Measurements from ENCODE around the gene CTDP1. TPM values are rescaled to one million over a fixed set of nuclear protein-coding genes. Genes with fewer than 3 reads are reported as not detected.

The CTDP1 gene
- total and polyA plus RNA-seq, 4 donors, result 2.7 to 13.9 (median 10.5) TPM

DNA sequence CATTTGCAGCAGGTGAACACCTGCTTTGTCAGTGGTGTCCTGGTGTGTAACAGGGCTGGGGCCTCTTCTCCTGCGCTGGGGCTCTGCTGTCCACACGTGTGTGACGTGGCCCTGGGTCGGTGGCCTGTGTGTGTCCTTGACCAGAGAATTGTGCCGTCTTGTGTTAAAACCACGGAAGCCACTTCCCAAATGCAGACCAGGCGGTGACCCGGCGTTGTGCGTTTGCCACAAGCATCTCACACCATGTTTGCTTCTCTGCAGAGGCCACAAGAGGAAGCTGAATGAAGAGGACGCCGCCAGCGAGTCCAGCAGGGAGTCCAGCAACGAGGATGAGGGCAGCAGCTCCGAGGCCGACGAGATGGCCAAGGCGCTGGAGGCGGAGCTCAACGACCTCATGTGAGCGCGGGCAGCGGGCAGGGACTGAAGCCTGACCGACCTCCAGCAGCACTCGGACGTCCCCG is 73.8 kb downstream of the CTDP1 start:
- no peaks in the 10 kb centered on the region for H3K9me3 ChIP-seq (ENCODE audit: control insufficient read depth in 4 of 4, low read length in 3 of 4)
- H3K9ac ChIP-seq (ENCODE audit: low read depth in 1 of 2, low read length in 2 of 2), result no peak overlapping the region
- 92% methylated on average over 27 of the region's 27 CpGs for WGBS
- no peak for DNase-seq (ENCODE audit: low spot score)
- peaks cover 3 to 24% (median 13%) of the 10 kb centered on the region in 4 donors for H3K36me3 ChIP-seq (ENCODE audit: control insufficient read depth in 4 of 4, insufficient read depth in 3 of 4, low read depth in 1 of 4, low read length in 3 of 4)
- no peaks in the 10 kb centered on the region for H3K27me3 ChIP-seq (ENCODE audit: control insufficient read depth in 4 of 4, insufficient read depth in 4 of 4, low read length in 3 of 4)
- no peak for TF ChIP-seq JUND (IDR thresholded peaks at IDR 0.05)
- TF ChIP-seq FOXA1 (IDR thresholded peaks at IDR 0.05), result no peak
- TF ChIP-seq, protein P1, sequence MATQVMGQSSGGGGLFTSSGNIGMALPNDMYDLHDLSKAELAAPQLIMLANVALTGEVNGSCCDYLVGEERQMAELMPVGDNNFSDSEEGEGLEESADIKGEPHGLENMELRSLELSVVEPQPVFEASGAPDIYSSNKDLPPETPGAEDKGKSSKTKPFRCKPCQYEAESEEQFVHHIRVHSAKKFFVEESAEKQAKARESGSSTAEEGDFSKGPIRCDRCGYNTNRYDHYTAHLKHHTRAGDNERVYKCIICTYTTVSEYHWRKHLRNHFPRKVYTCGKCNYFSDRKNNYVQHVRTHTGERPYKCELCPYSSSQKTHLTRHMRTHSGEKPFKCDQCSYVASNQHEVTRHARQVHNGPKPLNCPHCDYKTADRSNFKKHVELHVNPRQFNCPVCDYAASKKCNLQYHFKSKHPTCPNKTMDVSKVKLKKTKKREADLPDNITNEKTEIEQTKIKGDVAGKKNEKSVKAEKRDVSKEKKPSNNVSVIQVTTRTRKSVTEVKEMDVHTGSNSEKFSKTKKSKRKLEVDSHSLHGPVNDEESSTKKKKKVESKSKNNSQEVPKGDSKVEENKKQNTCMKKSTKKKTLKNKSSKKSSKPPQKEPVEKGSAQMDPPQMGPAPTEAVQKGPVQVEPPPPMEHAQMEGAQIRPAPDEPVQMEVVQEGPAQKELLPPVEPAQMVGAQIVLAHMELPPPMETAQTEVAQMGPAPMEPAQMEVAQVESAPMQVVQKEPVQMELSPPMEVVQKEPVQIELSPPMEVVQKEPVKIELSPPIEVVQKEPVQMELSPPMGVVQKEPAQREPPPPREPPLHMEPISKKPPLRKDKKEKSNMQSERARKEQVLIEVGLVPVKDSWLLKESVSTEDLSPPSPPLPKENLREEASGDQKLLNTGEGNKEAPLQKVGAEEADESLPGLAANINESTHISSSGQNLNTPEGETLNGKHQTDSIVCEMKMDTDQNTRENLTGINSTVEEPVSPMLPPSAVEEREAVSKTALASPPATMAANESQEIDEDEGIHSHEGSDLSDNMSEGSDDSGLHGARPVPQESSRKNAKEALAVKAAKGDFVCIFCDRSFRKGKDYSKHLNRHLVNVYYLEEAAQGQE (IDR thresholded peaks at IDR 0.05), result no peak
- no peak for TF ChIP-seq NR2F2 (IDR thresholded peaks at IDR 0.05)
- TF ChIP-seq, protein P2, sequence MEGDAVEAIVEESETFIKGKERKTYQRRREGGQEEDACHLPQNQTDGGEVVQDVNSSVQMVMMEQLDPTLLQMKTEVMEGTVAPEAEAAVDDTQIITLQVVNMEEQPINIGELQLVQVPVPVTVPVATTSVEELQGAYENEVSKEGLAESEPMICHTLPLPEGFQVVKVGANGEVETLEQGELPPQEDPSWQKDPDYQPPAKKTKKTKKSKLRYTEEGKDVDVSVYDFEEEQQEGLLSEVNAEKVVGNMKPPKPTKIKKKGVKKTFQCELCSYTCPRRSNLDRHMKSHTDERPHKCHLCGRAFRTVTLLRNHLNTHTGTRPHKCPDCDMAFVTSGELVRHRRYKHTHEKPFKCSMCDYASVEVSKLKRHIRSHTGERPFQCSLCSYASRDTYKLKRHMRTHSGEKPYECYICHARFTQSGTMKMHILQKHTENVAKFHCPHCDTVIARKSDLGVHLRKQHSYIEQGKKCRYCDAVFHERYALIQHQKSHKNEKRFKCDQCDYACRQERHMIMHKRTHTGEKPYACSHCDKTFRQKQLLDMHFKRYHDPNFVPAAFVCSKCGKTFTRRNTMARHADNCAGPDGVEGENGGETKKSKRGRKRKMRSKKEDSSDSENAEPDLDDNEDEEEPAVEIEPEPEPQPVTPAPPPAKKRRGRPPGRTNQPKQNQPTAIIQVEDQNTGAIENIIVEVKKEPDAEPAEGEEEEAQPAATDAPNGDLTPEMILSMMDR (IDR thresholded peaks at IDR 0.05; ENCODE audit: low read depth, low read length, missing input control), result no peak
- TF ChIP-seq, protein P3, sequence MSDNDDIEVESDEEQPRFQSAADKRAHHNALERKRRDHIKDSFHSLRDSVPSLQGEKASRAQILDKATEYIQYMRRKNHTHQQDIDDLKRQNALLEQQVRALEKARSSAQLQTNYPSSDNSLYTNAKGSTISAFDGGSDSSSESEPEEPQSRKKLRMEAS (IDR thresholded peaks at IDR 0.05), result no peak
- TF ChIP-seq YY1 (IDR thresholded peaks at IDR 0.05), result no peak
- no peak overlapping the region for H3K4me3 ChIP-seq (ENCODE audit: low read depth in 1 of 3, low read length in 3 of 3)
- no peak overlapping the region for H3K27ac ChIP-seq (ENCODE audit: low read depth in 1 of 2, low read length in 2 of 2)
- H3K4me1 ChIP-seq (ENCODE audit: control insufficient read depth in 4 of 4, insufficient read depth in 4 of 4, low read length in 3 of 4), result no peaks in the 10 kb centered on the region

DNA sequence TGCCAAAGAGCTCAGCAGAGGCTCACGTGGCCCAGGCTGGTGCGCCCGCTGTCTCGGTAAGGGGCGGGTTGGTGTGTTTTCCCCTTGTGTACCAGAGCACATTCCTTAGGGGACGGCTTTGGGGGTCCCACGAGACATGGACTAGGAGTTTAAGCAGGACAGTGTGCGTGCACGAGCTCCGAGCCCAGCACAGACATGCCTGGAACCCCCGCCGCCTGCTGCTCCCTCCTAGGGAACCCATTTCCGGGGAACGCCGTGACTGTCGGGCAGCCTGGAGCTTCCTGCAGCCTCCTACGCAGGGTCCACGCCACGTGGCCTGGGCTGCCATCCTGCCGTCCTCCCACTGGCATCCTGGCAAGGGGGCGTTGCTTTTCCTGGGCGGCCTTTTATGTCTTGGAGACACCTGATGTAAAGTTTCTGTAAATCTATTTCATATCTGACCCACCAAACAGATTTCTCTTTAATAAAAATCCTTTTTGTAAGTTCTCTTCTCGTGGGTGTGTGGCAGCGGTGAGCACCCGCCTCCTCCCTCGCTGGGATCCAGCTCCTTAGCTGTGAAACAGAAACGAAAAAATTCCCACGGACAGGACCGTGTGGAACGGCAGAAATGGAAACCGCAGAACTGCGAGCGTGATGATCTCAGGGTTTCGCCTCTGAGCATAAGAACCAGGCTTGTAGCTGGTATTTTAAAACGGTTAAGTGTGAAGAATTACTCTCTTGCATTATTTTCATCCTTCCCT is 74.6 kb downstream of the CTDP1 start:
- 98% methylated on average over 35 of the region's 35 CpGs for WGBS
- no peak overlapping the region for H3K4me3 ChIP-seq (ENCODE audit: low read depth in 1 of 3, low read length in 3 of 3)
- TF ChIP-seq GABPA (IDR thresholded peaks at IDR 0.05 in 1 of 2, conservative IDR thresholded peaks at IDR 0.05 in 1 of 2), result no peak
- no peak for TF ChIP-seq RAD21 (IDR thresholded peaks at IDR 0.05)
- TF ChIP-seq, protein P4, sequence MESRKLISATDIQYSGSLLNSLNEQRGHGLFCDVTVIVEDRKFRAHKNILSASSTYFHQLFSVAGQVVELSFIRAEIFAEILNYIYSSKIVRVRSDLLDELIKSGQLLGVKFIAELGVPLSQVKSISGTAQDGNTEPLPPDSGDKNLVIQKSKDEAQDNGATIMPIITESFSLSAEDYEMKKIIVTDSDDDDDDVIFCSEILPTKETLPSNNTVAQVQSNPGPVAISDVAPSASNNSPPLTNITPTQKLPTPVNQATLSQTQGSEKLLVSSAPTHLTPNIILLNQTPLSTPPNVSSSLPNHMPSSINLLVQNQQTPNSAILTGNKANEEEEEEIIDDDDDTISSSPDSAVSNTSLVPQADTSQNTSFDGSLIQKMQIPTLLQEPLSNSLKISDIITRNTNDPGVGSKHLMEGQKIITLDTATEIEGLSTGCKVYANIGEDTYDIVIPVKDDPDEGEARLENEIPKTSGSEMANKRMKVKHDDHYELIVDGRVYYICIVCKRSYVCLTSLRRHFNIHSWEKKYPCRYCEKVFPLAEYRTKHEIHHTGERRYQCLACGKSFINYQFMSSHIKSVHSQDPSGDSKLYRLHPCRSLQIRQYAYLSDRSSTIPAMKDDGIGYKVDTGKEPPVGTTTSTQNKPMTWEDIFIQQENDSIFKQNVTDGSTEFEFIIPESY (IDR thresholded peaks at IDR 0.05), result no peak
- TF ChIP-seq, protein P3 (IDR thresholded peaks at IDR 0.05), result no peak
- TF ChIP-seq HNF4G (IDR thresholded peaks at IDR 0.05), result no peak
- no peak for TF ChIP-seq TAF1 (conservative IDR thresholded peaks at IDR 0.05)
- TF ChIP-seq EGR1 (IDR thresholded peaks at IDR 0.05; ENCODE audit: low read depth in 2 of 2), result no peak
- TF ChIP-seq NR2F2 (IDR thresholded peaks at IDR 0.05), result no peak
- TF ChIP-seq, protein P2 (IDR thresholded peaks at IDR 0.05; ENCODE audit: low read depth, low read length, missing input control), result no peak
- TF ChIP-seq SP1 (IDR thresholded peaks at IDR 0.05), result no peak
- TF ChIP-seq JUND (IDR thresholded peaks at IDR 0.05), result no peak
- no peak for TF ChIP-seq RXRA (IDR thresholded peaks at IDR 0.05)
- TF ChIP-seq, protein P1 (IDR thresholded peaks at IDR 0.05), result no peak
- TF ChIP-seq YY1 (IDR thresholded peaks at IDR 0.05), result no peak
- TF ChIP-seq HNF4A (conservative IDR thresholded peaks at IDR 0.05), result no peak
- no peaks in the 10 kb centered on the region for H3K27me3 ChIP-seq (ENCODE audit: control insufficient read depth in 4 of 4, insufficient read depth in 4 of 4, low read length in 3 of 4)
- peaks cover 3 to 24% (median 13%) of the 10 kb centered on the region in 4 donors for H3K36me3 ChIP-seq (ENCODE audit: control insufficient read depth in 4 of 4, insufficient read depth in 3 of 4, low read depth in 1 of 4, low read length in 3 of 4)
- no peak for DNase-seq (ENCODE audit: low spot score)
- no peaks in the 10 kb centered on the region for H3K9me3 ChIP-seq (ENCODE audit: control insufficient read depth in 4 of 4, low read length in 3 of 4)
- no peak overlapping the region for H3K27ac ChIP-seq (ENCODE audit: low read depth in 1 of 2, low read length in 2 of 2)
- no peaks in the 10 kb centered on the region for H3K4me1 ChIP-seq (ENCODE audit: control insufficient read depth in 4 of 4, insufficient read depth in 4 of 4, low read length in 3 of 4)
- no peak overlapping the region for H3K9ac ChIP-seq (ENCODE audit: low read depth in 1 of 2, low read length in 2 of 2)

Measured in liver (tissue), 9 donors.